Loucy (cell line): ENCODE results near the gene CACNA1C.

Experiments used
- H2AFZ ChIP-seq: fragments of 200-600 bp; sonication (generic); 2 replicates; pipeline ENCODE4 v1.6.0; 2016; ENCODE audit warnings: antibody characterized with exemption, mild to moderate bottlenecking, low read length, moderate library complexity
- H3F3A ChIP-seq: fragments of 200-600 bp; 2 replicates; pipeline ENCODE4 v1.6.0; 2016; ENCODE audit warnings: antibody characterized with exemption, low read depth, mild to moderate bottlenecking
- H3K27me3 ChIP-seq: fragments of 200-600 bp; sonication (generic); 2 replicates; pipeline ENCODE4 v1.6.1; 2014; ENCODE audit warnings: low read length, mild to moderate bottlenecking; ENCODE audit not compliant: insufficient read depth, poor library complexity, severe bottlenecking
- H3K36me3 ChIP-seq: fragments of 200-600 bp; sonication (generic); 2 replicates; pipeline ENCODE4 v1.6.1; 2016; ENCODE audit warnings: low read length; ENCODE audit not compliant: insufficient read depth
- H3K4me1 ChIP-seq: fragments of 200-600 bp; sonication (generic); 2 replicates; pipeline ENCODE4 v1.5.1; 2014; ENCODE audit warnings: low read length, mild to moderate bottlenecking; ENCODE audit not compliant: insufficient read depth, poor library complexity, severe bottlenecking
- H3K4me2 ChIP-seq: fragments of 200-600 bp; sonication (generic); 2 replicates; pipeline ENCODE4 v1.6.0; 2014; ENCODE audit warnings: antibody characterized with exemption, low read length, low read depth, mild to moderate bottlenecking; ENCODE audit not compliant: poor library complexity, severe bottlenecking
- H3K4me3 ChIP-seq: fragments of 200-600 bp; sonication (generic); 2 replicates; pipeline ENCODE4 v1.5.1; 2014; ENCODE audit warnings: low read length, mild to moderate bottlenecking, mixed read lengths; ENCODE audit not compliant: poor library complexity, severe bottlenecking
- H3K79me2 ChIP-seq: fragments of 200-600 bp; sonication (generic); 2 replicates; pipeline ENCODE4 v1.6.1; 2014; ENCODE audit warnings: low read length; ENCODE audit not compliant: insufficient read depth
- H3K9ac ChIP-seq: fragments of 200-600 bp; sonication (generic); 2 replicates; pipeline ENCODE4 v1.6.0; 2014; ENCODE audit warnings: mild to moderate bottlenecking, low read depth, low read length, moderate library complexity; ENCODE audit not compliant: poor library complexity, severe bottlenecking
- H3K9me2 ChIP-seq: fragments of 200-600 bp; sonication (generic); replicated peaks from 2 replicates; pipeline ENCODE4 v1.6.1; 2016; ENCODE audit warnings: low read depth, low read length, mixed read lengths
- H3K9me3 ChIP-seq: fragments of 200-600 bp; sonication (generic); 2 replicates; pipeline ENCODE4 v1.6.1; 2014; ENCODE audit warnings: mild to moderate bottlenecking, antibody characterized with exemption, low read length, low read depth; ENCODE audit not compliant: insufficient read depth
- H4K20me1 ChIP-seq: fragments of 200-600 bp; sonication (generic); 2 replicates; pipeline ENCODE4 v1.6.0; 2014; ENCODE audit warnings: antibody characterized with exemption, low read length, mild to moderate bottlenecking; ENCODE audit not compliant: insufficient read depth, poor library complexity, severe bottlenecking
- EZH2phosphoT487 ChIP-seq: fragments of 200-600 bp; IDR thresholded peaks from 2 replicates; pipeline ENCODE4 v1.6.1; 2018; ENCODE audit warnings: antibody characterized with exemption, mild to moderate bottlenecking, moderate library complexity, borderline replicate concordance
- TF ChIP-seq, protein P1 (sequence below): fragments of 200-600 bp; sonication (generic); conservative IDR thresholded peaks from 2 replicates; pipeline ENCODE4 v1.5.1; 2014; ENCODE audit warnings: mild to moderate bottlenecking, antibody characterized with exemption, low read length

The CACNA1C gene

GRCh38 chr12:2179058-2179457 is 126.3 kb downstream of the CACNA1C start:
- TF ChIP-seq, protein P1, sequence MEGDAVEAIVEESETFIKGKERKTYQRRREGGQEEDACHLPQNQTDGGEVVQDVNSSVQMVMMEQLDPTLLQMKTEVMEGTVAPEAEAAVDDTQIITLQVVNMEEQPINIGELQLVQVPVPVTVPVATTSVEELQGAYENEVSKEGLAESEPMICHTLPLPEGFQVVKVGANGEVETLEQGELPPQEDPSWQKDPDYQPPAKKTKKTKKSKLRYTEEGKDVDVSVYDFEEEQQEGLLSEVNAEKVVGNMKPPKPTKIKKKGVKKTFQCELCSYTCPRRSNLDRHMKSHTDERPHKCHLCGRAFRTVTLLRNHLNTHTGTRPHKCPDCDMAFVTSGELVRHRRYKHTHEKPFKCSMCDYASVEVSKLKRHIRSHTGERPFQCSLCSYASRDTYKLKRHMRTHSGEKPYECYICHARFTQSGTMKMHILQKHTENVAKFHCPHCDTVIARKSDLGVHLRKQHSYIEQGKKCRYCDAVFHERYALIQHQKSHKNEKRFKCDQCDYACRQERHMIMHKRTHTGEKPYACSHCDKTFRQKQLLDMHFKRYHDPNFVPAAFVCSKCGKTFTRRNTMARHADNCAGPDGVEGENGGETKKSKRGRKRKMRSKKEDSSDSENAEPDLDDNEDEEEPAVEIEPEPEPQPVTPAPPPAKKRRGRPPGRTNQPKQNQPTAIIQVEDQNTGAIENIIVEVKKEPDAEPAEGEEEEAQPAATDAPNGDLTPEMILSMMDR, result no peak
- no peak for TF ChIP-seq EZH2phosphoT487
- Histone ChIP-seq H3K9ac (no peak overlapping the region), H3F3A (no peaks in the 10 kb centered on the region), H3K4me3 (no peak overlapping the region), H3K9me2 (no peaks in the 10 kb centered on the region), H2AFZ (no peak overlapping the region), H3K9me3 (no peaks in the 10 kb centered on the region), H4K20me1 (no peaks in the 10 kb centered on the region), H3K79me2 (no peaks in the 10 kb centered on the region), H3K4me1 (peaks cover 16% of the 10 kb centered on the region), H3K4me2 (no peak overlapping the region), H3K27me3 (no peaks in the 10 kb centered on the region), H3K36me3 (no peaks in the 10 kb centered on the region)

DNA sequence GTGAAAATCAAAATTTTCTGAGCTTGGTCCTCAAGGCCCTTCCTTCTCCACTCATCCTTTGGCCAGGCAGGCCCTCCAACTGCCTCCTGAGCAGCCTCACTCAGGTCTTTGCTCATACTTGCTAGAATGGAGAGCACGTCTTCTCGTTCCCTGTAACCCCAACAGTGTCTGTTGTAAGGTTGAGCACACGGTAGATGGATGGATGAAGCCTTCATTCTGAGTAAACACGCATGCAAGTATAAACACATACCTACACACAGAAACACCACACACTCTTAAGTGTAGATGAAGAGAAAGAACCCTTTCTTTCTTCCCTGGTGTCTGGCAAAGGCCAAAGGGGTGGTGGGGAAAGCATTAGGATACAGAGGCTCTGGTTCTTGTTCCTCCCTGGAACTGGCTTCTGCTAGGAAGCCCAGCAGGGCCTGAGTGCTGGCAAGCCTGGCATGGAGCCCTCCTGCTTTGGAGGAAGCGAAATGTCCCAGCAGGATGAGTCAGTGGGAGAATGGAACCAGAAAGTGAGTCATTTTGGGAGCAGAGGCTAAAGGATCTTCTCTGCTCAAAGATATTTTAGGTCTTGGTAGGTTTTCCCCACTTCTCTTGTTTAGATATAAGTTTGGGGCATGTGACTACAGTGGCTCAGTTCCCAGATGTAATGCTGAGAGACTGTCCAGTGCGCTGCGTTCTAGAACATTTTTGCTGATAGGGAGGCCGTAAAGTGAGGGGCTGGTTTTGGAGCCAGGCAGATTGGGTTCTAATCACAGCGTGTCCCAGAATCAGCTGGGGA is 127.4 kb downstream of the CACNA1C start:
- peak overlapping the region; percentile 41; the same call in 1 of the 2 replicates for H2AFZ ChIP-seq
- H3K36me3 ChIP-seq, result no peaks in the 10 kb centered on the region
- no peaks in the 10 kb centered on the region for H3K9me3 ChIP-seq
- H3K9me2 ChIP-seq, result no peaks in the 10 kb centered on the region
- no peaks in the 10 kb centered on the region for H3K27me3 ChIP-seq
- peak overlapping the region; percentile 3 for H3K9ac ChIP-seq
- H3K4me1 ChIP-seq, result peaks cover 20% of the 10 kb centered on the region
- H3F3A ChIP-seq, result no peaks in the 10 kb centered on the region
- H3K79me2 ChIP-seq, result no peaks in the 10 kb centered on the region
- H3K4me2 ChIP-seq, result peak overlapping the region; percentile 25
- TF ChIP-seq, protein P1, result no peak
- TF ChIP-seq EZH2phosphoT487, result no peak
- no peaks in the 10 kb centered on the region for H4K20me1 ChIP-seq
- no peak overlapping the region for H3K4me3 ChIP-seq

DNA sequence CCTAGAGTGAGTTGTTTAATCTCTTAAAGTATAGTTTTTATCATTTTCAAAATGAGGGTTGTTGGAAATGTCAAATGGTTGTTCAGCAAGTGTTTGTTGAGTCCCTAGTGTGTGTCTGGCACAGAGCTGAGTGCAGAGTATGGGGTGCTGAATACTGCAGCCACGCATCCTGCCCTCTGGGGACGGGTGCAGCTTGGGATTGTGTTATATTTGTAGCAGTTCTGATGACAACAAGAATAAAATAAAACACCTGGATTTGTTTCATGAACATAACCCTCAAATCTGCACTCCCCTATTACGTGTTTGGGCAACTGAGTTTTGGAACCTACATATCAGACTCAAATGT is 127.9 kb downstream of the CACNA1C start:
- Histone ChIP-seq H2AFZ (peak overlapping the region; percentile 67; the same call in 1 of the 2 replicates), H3K9me3 (no peaks in the 10 kb centered on the region), H3K9ac (peak overlapping the region; percentile 3), H3K27me3 (no peaks in the 10 kb centered on the region), H3K4me3 (no peak overlapping the region), H3K79me2 (no peaks in the 10 kb centered on the region), H3F3A (no peaks in the 10 kb centered on the region), H3K9me2 (no peaks in the 10 kb centered on the region), H3K36me3 (no peaks in the 10 kb centered on the region), H3K4me2 (peak overlapping the region; percentile 25), H3K4me1 (peaks cover 21% of the 10 kb centered on the region), H4K20me1 (no peaks in the 10 kb centered on the region)
- TF ChIP-seq EZH2phosphoT487, result no peak
- TF ChIP-seq, protein P1, result no peak
